T1000 (cell line): ENCODE data around the gene CSKMT.
"Not testable (repeated sequence)": the region's sequence is repeated elsewhere in the genome, so short reads cannot be mapped to it uniquely, and the experiment has no call there.

Source experiments
- DNase-seq: peaks from one replicate; lab custom pipeline; 2025; ENCODE audit warnings: mixed read lengths; lab: John Stamatoyannopoulos, UW

CSKMT gene

DNA sequence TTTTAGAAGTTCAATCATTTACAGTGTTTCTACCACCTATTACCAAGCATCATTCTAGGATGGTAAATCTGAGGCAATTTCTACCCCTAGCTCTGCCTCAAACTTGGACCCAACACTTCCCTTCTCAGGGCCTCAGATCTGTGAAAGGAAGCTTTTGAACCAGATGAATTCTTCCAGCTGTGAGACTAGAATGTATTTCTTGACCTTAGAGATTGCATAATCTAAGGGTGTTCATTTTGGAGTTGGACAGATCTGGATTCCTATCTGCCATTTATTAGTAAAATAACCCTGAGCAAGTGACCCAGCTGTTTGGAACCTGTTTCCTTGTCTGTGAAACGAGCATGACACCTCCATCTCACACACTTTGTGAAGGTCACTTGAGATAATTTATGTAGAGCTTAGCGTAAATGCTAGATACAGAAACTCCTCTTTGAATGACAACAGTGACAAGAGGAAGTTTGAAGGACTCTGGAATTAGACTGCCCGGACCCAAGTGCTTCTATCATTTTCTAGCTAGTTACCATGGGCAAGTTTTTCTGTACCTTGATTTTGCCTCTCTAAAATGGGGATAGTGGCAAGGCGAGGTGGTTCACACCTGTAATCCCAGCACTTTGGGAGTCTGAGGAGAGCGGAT, 8.2 kb upstream of the CSKMT start:
- DNase-seq: no peak

DNA sequence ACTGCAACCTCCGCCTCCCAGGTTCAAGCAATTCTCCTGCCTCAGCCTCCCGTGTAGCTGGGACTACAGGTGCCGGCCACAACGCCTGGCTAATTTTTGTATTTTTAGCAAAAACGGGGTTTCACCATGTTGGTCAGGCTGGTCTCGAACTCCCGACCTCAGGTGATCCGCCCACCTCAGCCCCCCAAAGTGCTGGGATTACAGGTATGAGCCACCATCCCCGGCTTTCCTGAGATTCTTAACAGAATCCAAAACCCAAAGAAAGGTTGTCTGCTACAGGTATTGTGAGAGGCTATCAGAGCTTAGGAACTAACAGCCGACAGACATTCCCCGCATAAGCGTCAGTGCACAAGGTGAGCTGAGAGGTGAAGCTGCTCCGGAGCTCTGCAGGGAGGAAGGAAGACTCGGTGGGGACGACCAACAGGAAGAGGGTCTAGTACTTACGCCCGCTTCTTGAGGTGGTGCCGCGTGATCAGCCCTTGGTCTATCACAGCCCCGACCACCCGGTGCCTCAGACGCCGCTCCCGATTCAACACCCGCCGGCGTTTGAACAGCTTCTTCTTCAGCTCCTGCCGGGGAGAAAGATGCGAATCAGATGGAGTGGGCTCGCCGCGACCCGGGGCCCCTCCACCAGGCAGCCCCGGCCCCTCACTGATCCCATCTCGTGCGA, 572 bp upstream of the CSKMT start:
- DNase-seq: peak; percentile 15

DNA sequence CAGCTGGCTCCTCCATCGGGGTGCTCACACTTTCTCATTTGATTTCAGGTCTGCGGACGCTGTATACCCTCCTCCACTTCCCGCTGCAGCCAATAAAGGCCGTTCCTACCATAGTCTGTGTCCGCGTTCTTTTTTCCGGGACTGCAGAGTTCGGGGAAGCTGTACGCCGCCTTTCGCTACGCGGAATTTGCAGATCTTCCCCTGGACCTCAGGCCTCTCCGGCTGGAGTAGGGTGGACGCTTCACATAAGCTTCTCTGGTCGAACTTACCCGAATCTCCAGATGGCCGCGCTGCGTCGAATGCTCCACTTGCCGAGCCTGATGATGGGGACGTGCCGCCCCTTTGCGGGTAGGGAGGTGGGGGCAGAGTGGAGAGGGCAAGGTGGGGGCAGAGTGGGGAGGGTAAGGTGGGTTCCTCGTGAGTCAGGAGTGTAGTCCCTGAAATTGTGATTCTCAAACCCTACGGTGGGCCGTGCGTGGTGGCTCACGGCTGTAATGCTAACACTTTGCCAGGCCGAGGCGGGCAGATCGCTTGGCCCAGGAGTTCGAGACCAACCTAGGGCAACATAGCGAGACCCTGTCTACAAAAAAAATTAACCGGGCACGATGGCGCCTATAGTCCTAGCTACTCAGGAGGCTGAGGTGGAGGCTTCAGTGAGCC, 617 bp downstream of the CSKMT start:
- DNase-seq: peak; percentile 10

DNA sequence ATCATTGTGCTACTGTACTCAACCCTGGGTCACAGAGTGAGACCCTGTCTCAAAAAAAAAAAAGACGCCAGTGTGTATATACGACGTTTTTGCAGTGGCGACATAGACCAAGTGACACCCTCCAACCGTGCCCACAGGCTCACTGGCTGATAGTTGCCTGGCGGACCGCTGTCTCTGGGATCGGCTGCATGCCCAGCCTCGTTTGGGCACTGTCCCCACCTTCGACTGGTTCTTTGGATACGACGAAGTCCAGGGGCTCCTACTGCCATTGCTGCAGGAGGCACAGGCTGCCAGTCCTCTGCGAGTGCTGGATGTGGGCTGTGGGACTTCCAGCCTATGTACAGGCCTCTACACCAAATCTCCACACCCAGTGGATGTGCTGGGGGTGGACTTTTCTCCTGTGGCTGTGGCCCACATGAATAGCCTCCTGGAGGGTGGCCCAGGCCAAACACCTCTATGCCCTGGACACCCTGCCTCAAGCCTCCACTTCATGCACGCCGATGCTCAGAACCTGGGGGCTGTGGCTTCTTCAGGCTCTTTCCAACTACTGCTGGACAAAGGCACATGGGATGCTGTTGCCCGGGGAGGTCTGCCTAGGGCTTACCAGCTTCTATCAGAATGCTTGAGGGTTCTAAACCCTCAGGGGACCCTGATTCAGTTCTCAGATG, 1.3 kb downstream of the CSKMT start:
- no peak for DNase-seq

DNA sequence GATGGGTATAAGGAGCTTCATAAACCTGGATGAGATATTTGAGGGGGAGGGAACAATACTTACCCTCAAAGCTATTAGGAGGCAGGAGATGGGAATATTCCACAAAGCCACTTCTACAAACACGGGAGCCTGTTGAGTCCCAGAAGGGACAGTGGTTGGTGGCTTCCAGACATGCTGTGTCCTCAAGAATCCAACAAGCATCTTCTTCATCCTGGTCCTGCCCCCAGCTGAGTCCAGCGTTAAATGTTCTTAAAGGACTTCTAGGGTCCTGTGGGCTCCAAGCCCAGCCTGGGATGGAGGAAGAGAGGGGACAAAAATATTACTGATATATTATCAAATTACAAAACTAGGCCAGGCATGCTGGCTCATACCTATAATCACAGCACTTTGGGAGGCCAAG, 2.3 kb downstream of the CSKMT start:
- DNase-seq: no peak

DNA sequence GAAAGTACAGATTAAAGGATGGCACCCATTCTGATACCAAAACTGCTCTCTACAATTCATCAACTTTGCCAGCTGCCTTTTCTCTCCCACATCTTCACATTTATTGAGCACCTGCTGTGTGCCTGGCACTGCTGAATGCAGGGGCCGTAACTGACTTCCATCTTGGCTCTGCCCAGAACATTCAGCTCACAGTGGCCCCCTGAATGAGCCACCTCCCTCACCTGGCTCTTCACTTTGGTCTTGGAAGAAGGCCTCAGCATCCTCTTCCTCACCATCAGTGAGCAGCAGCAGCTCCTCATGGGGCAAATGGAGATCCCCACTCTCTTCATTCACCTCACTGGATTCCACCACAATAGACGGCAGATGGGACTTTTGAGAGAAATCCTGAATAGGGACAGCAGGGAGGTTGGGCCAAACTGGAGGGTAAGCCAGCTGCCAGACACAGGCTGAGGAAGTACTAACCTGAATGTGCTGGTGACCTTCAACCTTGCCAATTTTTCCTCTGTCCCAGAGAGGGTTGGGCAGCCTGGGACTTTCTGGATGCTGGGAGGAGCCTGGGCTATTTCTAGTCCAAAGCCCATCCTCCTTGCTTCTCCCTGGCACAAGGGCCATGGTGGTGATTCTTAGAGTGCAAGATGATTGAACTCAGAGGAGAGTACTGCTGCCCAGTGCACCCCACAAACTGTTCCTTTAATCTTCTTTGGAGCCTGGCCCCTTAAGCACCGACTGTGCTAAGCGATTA, 4.5 kb downstream of the CSKMT start:
- no peak for DNase-seq

DNA sequence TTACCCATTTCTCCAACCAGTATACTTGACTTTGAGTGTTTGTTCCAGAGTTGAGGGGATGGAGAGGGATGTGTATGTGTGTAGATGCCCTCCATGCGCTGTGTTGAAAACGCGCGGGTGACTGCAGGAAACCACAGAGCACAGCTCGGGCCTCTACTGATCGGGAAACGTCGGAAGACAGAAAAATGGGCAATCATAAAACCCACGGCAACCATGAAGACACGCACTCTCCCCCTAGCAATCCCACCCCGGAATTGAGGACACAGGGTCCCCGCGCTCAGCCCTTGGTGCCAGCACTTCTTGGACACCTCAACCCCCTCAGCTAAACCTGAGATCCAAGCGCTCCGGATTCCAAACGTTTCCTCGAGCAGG, 6.1 kb downstream of the CSKMT start:
- no peak for DNase-seq

DNA sequence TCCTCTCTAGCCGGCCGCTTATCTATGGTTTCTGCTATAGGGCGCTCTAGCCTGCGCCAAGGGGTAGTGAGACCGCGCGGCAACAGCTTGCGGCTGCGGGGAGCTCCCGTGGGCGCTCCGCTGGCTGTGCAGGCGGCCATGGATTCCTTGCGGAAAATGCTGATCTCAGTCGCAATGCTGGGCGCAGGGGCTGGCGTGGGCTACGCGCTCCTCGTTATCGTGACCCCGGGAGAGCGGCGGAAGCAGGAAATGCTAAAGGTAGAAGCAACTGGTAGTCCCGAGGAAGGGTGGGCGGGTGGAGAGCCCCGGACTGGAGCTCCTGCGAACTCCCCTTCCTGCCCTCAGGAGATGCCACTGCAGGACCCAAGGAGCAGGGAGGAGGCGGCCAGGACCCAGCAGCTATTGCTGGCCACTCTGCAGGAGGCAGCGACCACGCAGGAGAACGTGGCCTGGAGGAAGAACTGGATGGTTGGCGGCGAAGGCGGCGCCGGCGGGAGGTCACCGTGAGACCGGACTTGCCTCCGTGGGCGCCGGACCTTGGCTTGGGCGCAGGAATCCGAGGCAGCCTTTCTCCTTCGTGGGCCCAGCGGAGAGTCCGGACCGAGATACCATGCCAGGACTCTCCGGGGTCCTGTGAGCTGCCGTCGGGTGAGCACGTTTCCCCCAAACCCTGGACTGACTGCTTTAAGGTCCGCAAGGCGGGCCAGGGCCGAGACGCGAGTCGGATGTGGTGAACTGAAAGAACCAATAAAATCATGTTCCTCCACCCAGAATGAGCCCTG, 6.7 kb downstream of the CSKMT start, which contains the start of the genes LBHD1 and UQCC3:
Gene LBHD1 (minus strand): TSS at position 660 of the 782 bp plus-strand sequence. CDS start 2,236 bp downstream, outside the sequence.
Gene UQCC3 (plus strand): TSS at position 66 of the 782 bp plus-strand sequence. CDS start 73 bp downstream, at position 139.
- peak; percentile 64 for DNase-seq

DNA sequence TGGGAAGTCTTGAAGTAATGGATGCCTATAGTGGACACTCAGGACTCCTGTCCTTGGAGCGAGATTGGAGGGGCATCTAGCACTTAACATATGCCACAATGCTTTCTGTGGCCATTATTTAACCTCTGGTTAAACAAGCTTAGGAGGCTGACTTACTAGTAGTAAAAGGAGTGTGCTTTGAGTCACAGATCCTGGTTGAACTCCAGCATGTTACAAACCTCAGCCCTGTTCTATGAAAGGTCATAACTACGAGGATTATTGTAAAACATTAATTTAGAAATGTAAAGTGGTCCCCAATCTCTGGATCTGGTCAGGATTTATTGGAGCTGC, 8.0 kb downstream of the CSKMT start:
- no peak for DNase-seq

DNA sequence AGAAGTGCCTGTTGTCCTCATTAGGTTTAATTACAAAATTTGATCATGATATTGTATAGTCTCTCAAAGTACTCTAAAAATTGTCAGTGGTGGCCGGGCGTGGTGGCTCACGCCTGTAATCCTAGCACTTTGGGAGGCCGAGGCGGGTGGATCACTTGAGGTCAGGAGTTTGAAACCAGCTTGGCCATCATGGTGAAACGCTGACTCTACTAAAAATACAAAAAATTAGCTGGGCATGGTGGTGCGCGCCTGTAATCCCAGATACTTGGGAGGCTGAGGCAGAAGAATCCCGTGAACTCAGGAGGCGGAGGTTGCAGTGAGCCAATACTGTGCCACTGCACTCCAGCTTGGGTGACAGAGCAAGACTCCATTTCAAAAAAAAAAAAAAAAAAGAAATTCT, 10.3 kb downstream of the CSKMT start:
- DNase-seq: not testable (repeated sequence)

DNA sequence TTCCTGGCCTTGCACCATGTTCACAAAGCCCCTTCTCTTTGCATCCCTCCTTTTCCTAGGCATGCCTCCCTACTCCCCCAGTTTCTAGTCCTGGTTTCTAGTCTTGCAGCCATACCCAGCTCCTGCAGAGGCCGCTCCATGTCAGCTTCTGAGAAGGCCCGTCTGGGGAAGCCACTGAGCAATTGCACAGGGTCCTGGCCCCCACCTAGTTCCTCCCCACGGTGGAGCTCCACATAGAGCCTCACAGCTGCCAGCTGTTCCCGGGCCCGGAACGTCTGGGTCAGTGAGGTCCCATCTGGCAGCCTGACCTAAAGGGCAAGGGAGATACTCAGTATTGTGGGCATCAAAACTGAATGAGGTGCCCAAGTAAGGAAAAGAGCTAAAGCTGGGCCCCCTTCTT, 11.6 kb downstream of the CSKMT start:
- DNase-seq: no peak

DNA sequence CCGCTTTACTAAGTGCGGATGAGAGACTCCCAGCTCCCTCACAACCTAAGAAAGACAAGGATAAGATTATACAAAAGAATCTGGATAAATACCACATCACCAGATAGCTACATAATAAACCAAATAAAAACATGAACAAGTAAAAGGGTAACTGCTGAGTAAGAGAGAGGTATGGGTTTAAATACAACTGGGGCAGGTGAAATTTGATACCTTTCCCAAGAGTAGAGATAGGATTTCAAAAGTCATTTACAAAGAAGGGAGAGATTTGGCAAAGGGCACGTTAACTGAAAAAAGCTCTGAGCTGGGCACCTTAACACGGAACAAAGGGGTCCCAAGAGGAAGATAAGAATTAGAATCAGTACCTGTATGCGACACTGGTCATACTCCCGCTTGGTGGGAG, 12.0 kb downstream of the CSKMT start:
- DNase-seq: no peak

DNA sequence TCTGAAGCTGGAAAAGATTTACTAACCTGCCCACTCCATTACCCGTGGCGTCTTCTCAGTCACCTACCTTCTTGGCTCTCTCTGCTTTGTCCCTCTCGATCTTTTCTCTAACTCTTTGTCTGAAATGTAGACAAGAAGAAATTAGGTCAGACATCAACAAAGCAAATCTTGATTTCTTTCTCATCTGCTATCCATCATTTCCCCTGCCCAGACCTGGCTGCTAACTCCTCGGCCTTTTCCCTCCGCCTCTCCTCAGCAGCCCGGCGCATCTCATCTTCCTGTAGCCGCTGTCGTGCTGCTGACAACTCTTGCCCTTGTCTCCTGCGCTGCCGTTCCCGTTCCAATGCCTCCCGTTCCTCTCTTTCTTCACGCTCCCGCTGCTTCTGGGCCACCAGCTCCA, 12.6 kb downstream of the CSKMT start:
- DNase-seq: no peak

DNA sequence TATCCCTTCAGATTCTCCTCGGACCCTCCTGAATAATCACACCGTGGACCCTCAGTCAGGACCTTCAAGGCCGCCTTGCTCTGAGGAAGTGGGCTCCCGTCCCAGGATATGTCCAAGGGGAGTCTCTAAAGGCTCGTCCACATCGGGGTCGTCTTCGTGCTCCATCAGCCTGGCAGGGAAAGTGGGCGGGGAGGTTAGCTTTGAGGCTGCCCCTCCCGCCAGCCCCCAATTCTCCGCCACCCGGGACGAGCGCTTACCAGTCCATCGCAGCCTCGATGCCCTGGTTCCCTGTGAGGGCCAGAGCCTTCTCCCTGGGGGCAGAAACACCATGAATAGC, 13.3 kb downstream of the CSKMT start:
- no peak for DNase-seq

DNA sequence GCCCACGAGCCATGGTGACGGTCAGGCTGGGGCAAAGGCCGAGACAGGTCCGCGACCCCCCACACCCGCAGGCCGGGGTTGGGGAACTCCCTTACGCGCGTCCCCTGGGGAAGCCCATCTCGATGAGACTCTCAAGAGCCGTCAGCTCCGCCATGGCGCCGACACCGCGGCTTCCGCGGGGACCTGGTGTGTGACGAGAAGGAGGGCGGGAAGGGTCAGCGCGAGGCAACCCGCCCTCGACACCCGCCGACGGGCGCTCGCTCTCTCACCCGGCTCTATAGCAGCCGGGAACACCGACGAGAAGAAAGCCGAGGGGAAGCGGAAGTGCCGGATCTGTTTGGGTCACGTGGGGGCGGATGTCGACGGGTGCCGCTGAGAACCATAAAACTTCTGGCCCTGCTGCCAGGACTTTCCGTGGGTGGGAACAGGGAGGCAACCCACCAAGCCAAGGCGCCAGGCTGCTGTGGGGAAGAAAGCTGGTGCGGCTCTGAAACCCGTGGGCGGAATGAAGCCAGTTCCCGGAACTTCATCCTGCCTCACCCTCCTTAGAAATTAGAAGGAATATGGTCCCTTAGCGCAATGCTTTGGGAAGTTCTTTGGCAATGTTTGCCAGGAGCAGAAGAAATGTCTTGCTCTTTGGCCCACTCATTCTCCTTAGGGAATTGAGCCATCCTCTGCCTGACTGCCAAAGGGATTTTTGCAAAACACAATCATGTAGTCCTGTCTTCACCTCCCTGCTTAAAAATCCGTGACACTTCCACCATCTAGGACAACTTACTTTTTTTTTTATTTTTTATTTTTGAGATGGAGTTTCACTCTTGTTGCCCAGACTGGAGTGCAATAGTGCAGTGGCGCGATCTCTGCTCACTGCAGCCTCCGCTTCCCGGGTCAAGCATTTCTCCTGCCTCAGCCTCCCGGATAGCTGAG, 13.9 kb downstream of the CSKMT start, which contains the start of gene UBXN1:
Gene UBXN1 (minus strand): TSS at position 304 of the 927 bp plus-strand sequence. CDS start 150 bp downstream, at position 154.
- peak; percentile 78 for DNase-seq

DNA sequence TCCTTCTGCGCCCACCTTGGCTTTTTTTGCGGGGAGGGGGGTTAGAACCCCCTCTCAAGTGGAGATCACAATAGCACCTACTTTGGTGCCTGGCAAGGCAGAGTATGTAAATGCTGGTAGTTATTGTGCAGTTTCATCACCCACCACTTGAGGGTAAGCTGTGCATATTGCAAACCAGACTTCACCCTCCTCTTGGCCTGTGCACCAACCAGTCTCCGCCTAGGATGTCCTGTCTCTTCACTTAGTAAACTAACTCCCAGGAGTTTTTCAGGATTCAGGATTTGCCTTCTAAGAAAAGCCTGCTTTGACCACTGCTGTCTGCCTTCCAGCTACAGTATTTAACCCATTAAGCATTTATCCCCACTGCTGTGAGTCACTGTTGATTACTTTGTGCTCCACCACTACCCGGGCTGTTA, 15.7 kb downstream of the CSKMT start:
- DNase-seq: peak; percentile 55

DNA sequence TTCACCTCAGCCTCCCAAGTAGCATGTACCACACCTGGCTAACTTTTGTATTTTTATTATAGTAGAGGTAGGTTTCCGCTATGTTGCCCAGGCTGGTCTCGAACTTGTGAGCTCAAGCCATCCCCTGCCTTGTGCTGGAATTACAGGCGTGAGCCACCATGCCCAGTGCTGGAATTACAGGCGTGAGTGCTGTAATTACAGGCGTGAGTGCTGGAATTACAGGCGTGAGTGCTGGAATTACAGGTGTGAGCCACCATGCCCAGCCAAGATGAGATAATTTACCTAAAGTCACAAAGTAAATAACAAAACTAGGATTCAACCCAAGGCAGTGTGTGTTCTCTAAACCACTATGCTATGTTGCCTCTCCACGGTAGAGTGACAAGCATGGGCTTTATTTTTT, 17.4 kb downstream of the CSKMT start:
- DNase-seq: no peak

DNA sequence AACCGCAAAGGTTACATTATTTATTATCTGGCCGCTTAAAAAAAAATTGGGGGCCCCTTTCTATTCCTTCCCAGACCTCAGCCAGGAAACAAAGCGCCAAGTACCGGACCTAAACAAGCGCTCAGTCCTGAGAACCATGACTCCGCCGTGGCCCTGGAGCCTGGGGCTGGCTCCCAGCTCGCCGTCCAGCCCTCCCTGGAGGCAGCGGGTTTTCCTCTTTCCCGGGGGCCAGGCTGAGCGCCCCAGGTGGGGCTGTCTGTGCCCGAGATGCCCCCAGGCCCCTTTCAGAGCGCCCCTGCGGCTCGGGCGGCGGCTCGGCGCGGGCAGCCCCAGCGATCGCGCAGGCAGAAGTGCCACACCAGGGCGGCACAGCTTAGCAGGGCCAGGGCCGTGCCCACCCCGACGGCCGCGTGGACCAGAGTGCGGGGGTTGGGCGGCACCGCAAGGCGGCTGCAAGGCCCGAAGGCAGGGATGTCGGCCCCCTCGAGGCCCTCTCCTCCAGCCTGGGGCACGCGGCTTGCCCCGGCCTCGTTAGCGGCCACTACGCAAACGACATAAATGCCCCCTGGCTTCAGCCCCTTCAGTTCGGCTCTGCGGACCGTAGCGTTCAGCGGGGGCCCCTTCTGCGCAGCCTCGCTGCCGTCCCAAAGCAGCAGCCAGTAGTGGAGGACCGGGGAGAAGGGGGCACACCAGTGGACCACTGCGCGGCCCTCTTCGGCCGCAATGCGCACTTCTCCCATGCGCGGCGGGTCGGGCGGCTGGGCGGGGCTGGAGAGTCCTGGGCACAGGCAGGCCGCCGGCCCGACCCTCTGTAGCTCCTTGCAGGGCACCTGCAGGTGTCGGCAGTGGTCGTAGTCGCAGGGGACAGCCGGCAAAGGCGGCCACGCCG, 22.6 kb downstream of the CSKMT start:
- no peak for DNase-seq

DNA sequence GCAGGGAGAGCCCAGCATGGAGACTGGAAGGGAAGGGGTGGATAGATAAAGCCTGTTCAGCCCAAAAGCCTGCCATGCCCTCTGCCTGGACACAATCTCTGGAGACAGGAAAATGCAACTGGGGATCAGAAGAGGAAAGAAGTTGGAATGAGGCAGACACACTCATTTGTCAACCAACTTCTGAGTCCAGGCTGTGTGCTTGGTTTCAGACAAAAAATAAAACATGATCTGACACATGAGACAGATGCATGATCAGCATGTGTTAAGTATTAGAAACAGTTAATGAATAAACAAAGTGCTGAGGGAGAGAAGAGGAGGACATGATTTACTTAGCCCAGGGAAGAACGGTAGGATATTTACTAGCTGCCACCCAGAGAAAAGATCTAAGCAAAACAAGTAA, 23.4 kb downstream of the CSKMT start:
- no peak for DNase-seq
